ENCODE data around the gene SLC24A5. TPM values are rescaled to one million over a fixed set of nuclear protein-coding genes. Genes with fewer than 3 reads are reported as not detected.

SLC24A5 gene
- total and polyA plus RNA-seq, 2 of the 4 experiments (the other 2 are of a cell fraction), result not detected

DNA sequence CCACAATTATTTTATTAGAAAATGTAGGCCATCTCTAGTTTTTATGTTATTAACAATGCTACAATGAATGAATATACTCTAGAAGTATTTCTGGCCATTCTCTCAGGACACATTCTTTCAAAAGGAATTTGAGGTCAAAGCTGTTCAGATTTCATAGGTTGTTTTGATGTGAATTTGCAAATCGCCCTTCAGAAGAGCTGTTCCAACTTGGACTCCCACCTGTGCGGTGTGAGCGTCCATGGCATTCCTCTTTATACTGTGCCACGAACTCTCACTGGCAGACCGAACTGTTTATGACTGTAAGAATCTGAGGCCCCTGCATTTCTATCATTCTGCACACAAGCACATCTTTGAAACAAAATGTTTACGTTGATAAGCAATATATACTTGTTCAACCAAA lies 18.6 kb upstream of the SLC24A5 start:
- whole genome bisulfite sequencing, 2 experiments (ENCODE audit: extremely low coverage in 2 of 2, insufficient read length in 1 of 2), result 40% methylated on average over 2 of the region's 6 CpGs; no CpG with 5 or more reads in 1 of the 2 experiments
- intact Hi-C loops (cut with micrococcal nuclease) (no loop called here), in situ Hi-C loops (cut with MboI; ENCODE audit: low sequenced_read_pairs) (no loop called here), dilution Hi-C loops (cut with HindIII; ENCODE audit: low sequenced_read_pairs, unreplicated experiment) (no loop called here)
- H4K8ac ChIP-seq (ENCODE audit: low read depth in 2 of 2, low read length in 2 of 2), result no peak overlapping the region
- ATAC-seq (ENCODE audit: low read depth), result peak; percentile 29
- no peak overlapping the region for H2AK9ac ChIP-seq (replicated peaks; ENCODE audit: low read depth, low read length, poor library complexity)
- H3K4ac ChIP-seq (ENCODE audit: low read depth, low read length), result no peak overlapping the region
- ChIA-PET CTCF (no interaction called here), POLR2A (ENCODE audit: unreplicated experiment) (no interaction called here)
- no peak overlapping the region for H3K56ac ChIP-seq (ENCODE audit: extremely low read depth, insufficient read depth, low read length)
- TF ChIP-seq RCOR1 (IDR thresholded peaks at IDR 0.05; ENCODE audit: insufficient replicate concordance, low read length) (no peak), RAD21 (IDR thresholded peaks at IDR 0.05; ENCODE audit: low read length) (no peak), SMC3 (IDR thresholded peaks at IDR 0.05; ENCODE audit: low read depth, low read length) (no peak), CEBPB (IDR thresholded peaks at IDR 0.05; ENCODE audit: low read depth, low read length) (no peak), FOS (IDR thresholded peaks at IDR 0.05; ENCODE audit: low read depth, low read length) (no peak), MAFK (IDR thresholded peaks at IDR 0.05; ENCODE audit: low read depth, low read length) (no peak), CHD1 (IDR thresholded peaks at IDR 0.05; ENCODE audit: low read depth, low read length) (no peak), POLR2A (IDR thresholded peaks at IDR 0.05; ENCODE audit: low read depth, low read length) (no peak), NFE2L2 (IDR thresholded peaks at IDR 0.05; ENCODE audit: low read depth, low read length) (no peak), BHLHE40 (IDR thresholded peaks at IDR 0.05; ENCODE audit: low read depth, low read length) (no peak), RFX5 (IDR thresholded peaks at IDR 0.05; ENCODE audit: low read depth, low read length) (no peak), USF2 (IDR thresholded peaks at IDR 0.05; ENCODE audit: low read depth, low read length) (no peak), MAZ (IDR thresholded peaks at IDR 0.05; ENCODE audit: borderline replicate concordance, low read depth, low read length) (no peak), MXI1 (IDR thresholded peaks at IDR 0.05; ENCODE audit: borderline replicate concordance, low read depth, low read length) (no peak)
- TF ChIP-seq, protein P1, sequence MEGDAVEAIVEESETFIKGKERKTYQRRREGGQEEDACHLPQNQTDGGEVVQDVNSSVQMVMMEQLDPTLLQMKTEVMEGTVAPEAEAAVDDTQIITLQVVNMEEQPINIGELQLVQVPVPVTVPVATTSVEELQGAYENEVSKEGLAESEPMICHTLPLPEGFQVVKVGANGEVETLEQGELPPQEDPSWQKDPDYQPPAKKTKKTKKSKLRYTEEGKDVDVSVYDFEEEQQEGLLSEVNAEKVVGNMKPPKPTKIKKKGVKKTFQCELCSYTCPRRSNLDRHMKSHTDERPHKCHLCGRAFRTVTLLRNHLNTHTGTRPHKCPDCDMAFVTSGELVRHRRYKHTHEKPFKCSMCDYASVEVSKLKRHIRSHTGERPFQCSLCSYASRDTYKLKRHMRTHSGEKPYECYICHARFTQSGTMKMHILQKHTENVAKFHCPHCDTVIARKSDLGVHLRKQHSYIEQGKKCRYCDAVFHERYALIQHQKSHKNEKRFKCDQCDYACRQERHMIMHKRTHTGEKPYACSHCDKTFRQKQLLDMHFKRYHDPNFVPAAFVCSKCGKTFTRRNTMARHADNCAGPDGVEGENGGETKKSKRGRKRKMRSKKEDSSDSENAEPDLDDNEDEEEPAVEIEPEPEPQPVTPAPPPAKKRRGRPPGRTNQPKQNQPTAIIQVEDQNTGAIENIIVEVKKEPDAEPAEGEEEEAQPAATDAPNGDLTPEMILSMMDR (conservative IDR thresholded peaks at IDR 0.05; ENCODE audit: low read depth, low read length), result no peak
- TF ChIP-seq, protein P2, sequence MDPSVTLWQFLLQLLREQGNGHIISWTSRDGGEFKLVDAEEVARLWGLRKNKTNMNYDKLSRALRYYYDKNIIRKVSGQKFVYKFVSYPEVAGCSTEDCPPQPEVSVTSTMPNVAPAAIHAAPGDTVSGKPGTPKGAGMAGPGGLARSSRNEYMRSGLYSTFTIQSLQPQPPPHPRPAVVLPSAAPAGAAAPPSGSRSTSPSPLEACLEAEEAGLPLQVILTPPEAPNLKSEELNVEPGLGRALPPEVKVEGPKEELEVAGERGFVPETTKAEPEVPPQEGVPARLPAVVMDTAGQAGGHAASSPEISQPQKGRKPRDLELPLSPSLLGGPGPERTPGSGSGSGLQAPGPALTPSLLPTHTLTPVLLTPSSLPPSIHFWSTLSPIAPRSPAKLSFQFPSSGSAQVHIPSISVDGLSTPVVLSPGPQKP (IDR thresholded peaks at IDR 0.05; ENCODE audit: borderline replicate concordance, low read depth, low read length), result no peak
- H3K4me3 ChIP-seq (ENCODE audit: insufficient read depth, low read depth, low read length), result no peak overlapping the region
- no peak overlapping the region for H2BK5ac ChIP-seq (ENCODE audit: low read depth, low read length, poor library complexity, severe bottlenecking)
- no peak overlapping the region for H3K23ac ChIP-seq (ENCODE audit: low read depth, low read length)
- no peak overlapping the region for H3K14ac ChIP-seq (replicated peaks; ENCODE audit: low read depth, low read length)
- H3K36me3 ChIP-seq (ENCODE audit: control insufficient read depth, insufficient read depth, low read length), result no peaks in the 10 kb centered on the region
- H3K9me3 ChIP-seq (ENCODE audit: control insufficient read depth, insufficient read depth, low read length), result no peaks in the 10 kb centered on the region
- no peaks in the 10 kb centered on the region for H3K79me1 ChIP-seq (ENCODE audit: low read depth in 1 of 2, low read length in 2 of 2)
- no peak overlapping the region for H2AFZ ChIP-seq (replicated peaks; ENCODE audit: low read length, poor library complexity)
- H2BK15ac ChIP-seq (ENCODE audit: low read depth, low read length), result no peak overlapping the region
- H2BK120ac ChIP-seq (ENCODE audit: low read depth, low read length), result no peak overlapping the region
- no peak overlapping the region for H3K9ac ChIP-seq (ENCODE audit: low read depth, low read length)
- no peak overlapping the region for H4K5ac ChIP-seq (ENCODE audit: low read depth, low read length)
- H2BK20ac ChIP-seq (ENCODE audit: low read depth, low read length), result no peak overlapping the region
- peaks cover 2% of the 10 kb centered on the region for H3K4me1 ChIP-seq (ENCODE audit: control insufficient read depth, insufficient read depth, low read length)
- H3K4me2 ChIP-seq (ENCODE audit: low read depth, low read length), result peak overlapping the region; percentile 22; the same call in 1 of the 2 replicates
- no peak overlapping the region for H2AK5ac ChIP-seq (ENCODE audit: low read depth, low read length)
- no TSS peak for BruUV-seq (replicated peaks)
- no peaks in the 10 kb centered on the region for H3K9me1 ChIP-seq (ENCODE audit: insufficient read depth, low read length)
- no peaks in the 10 kb centered on the region for H4K20me1 ChIP-seq (ENCODE audit: insufficient read depth, low read length)
- peak; percentile 8 for DNase-seq
- H3K27me3 ChIP-seq (ENCODE audit: control insufficient read depth, insufficient read depth, low read length), result peaks cover 22% of the 10 kb centered on the region
- H3K27ac ChIP-seq (ENCODE audit: insufficient read depth, low read length), result no peak overlapping the region
- H4K91ac ChIP-seq (ENCODE audit: insufficient read depth, low read depth, low read length), result no peak overlapping the region
- no peak overlapping the region for H3K18ac ChIP-seq (ENCODE audit: low read depth, low read length)
